ENCODE results near the gene MDK. TPM values are rescaled to one million over a fixed set of nuclear protein-coding genes. Genes with fewer than 3 reads are reported as not detected.
A peak's percentile ranks its signal among the peaks of the same experiment; 100 is the strongest.

Gene MDK, protein sequence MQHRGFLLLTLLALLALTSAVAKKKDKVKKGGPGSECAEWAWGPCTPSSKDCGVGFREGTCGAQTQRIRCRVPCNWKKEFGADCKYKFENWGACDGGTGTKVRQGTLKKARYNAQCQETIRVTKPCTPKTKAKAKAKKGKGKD
- total RNA-seq: 22.5 and 26.7 TPM in 2 replicates

DNA sequence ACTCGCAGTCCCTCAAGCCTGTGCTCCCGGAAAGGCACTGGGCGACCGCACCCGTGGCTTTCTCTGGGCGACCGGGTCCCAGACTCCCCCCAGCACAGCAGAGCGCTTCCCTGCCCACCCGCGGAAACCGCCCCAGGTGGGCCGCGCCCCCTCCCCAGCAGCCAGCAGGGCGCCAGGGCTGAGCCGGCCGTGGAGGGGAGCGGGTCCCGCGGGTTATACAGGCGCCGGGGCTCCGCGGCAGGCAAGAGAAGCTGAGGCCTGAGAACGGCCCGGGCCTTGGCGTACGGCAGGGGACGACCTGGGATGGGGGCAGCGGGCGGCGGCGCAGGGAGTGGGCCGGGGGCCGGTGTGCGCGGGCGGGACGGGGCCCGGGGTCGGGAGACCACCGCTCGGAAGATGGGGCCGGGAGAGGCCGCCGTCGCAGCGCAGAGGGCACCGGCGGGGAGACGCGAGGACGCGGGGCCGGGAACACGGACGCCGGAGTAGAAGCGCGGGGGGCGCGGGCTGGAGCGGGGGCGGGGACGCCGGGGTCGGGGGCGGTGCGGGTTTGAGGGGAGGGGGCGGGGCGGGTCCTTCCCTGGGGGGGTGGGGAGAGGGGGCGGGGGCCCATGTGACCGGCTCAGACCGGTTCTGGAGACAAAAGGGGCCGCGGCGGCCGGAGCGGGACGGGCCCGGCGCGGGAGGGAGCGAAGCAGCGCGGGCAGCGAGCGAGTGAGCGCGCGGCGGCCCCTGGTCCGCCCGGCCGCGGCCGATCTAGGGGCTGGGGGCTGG is at the start of gene MDK:
TSS of gene MDK (plus strand) at position 622 of the 771 bp plus-strand sequence. CDS start 389 bp downstream, outside the sequence.
- no peak for DNase-seq (ENCODE audit: low read depth)

DNA sequence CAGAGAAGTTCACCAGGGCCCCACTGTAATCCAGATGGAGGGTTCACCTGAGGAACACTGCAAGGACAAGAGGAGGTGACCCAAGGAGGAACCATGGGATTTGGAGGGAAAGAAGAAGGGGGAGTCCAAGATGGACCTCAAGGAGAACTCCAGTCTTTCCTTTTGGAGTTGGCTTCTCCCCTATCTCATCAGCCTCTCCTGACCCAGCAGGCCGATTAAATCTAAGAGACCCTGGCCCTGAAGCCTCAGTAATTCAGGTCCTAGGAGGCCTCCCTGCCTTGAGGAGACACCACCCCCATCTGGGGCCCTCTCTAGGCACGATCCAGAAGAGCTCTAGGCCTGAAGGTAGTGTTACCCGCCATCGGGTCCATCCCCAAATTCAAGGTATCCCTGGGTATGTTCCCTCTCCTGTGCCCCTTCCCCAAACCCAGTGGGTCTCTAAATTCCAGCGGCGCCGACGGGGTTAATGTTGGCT is 49.3 kb upstream of the MDK start:
- DNase-seq (ENCODE audit: low read depth): no peak

DNA sequence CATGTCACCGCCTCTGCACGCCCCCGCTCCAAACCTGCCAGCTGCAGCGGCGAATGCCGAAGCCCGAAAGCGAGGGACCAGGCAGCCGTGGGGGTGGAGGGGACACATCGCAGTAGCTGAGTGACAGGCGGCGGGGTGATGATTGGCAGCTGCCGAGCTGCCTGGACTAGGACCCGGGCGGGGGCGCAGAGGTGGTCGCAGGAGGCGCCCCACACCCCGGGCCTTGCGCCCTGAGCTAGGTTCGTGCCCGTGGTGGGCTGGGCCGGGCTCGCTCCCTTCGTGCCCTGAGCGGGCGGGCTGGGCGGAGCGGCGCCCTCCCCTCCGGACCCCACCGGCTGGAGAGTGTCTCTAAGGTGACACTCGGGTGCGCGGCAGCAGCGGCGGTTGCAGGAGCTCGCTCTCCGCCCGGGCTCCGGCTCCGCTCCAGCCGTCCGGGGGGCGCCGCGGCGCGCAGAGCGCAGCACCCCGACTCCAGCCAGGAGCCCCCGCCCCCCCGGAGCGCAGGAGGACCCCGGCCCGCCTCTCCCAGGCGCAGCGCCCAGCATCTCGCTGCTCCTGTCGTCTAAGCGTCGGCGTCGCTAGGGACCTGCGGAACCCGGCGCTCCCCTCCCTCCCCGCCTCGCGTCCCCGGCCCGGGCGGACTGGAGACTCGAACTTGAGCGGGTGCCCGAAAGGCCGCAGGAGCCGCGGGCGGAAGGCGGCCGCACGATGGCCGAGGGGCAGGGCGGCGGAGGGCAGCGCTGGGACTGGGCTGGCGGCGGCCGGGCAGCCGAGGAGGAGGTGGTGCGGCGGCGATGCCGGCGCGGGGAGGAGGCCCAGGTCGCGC is 48.7 kb upstream of the MDK start:
- no peak for DNase-seq (ENCODE audit: low read depth)

DNA sequence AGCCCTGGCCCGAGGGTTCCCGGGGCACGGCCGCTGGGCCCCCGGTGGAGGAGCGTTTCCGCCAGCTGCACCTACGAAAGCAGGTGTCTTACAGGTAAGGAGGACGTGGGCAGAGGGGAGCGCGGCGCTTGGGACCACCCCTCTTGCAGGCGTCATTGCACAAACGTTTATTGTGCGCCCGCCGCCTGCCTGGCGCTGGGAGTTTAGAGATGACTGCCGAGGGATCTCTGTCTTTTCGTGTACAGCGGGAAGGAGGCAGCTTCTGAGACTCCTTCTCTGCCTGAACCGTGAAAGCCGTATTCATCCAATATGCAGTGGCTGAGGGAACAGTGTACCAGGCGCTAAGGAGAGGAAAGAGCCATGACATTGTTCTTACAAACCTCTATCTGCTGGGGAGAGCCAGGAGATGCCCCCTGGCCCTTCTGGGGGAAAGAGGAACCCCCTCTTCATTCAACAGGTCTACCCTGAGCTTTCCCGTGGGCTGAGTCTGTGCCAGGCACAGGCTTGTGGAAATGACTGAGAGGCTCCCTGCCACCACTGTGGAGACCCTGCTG is 48.0 kb upstream of the MDK start:
- DNase-seq (ENCODE audit: low read depth): no peak

DNA sequence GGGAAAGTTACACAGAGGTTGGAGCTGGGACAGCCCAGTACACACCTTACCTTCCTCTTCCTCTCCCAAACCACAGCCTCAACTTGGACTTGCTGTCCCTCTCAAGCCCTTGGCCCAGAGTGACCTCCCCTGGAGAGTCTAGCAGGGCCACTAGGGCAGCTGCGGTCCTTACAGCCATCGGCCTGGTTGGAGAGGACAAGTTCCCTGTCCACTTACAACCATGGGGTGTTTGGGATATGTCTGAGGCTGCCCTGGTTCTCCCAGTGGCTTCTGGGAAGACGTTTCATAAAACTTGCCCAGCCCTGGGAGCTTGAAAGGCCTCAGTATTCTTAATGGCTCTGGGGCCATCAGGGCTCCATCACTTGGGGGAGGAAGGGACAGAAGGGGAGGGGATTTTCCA is 47.3 kb upstream of the MDK start:
- no peak for DNase-seq (ENCODE audit: low read depth)

DNA sequence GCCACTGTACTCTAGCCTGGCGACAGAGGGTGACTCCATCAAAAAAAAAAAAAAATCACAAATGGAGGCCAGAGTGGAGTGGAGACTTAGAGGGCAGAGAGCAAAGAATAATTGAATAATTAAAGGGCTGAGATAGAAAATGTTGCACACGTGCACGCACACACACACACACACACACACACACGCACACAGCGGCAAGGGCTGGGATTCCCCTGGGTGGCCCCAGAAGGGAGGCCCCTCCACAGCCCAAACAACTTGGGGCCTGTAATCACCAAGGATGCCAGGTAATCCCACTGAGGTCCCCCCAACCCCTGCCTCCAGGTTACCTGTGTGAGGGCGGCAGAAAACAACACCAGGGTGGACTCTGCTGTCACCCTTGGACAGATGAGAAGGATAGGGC is 46.2 kb upstream of the MDK start:
- DNase-seq (ENCODE audit: low read depth): no peak

DNA sequence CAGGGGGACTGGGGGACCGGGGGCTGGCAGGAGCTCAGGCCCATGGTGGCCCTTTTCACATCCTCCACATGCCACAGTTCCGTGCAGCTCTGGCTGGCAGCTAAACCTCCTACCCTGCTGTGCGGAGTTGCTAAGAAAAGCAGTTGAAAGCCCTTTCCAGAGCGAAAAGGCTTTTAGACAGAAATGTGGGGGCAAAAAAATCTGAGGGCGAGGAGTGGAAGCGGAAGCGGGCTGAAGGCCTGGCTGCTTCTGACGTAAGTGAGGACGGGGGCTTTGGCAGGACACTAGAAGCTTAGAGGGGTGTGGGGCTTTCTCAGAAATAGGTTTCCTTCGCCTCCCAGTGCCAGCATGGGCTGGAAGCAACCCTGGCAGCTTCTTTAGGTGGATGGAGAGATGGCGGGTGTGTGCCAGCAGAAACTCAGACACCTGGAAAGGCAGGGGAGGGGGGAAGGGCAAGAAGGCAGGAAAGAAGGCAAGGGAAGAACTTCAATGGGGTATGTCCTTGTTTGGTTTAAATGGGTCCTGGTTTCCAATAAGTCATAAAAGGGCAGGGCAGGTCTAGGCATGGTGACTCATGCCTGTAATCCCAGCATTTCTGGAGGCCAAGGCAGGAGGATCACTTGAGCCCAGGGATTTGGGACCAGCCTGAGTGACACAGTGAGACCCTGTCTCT is 45.4 kb upstream of the MDK start:
- DNase-seq (ENCODE audit: low read depth): no peak

DNA sequence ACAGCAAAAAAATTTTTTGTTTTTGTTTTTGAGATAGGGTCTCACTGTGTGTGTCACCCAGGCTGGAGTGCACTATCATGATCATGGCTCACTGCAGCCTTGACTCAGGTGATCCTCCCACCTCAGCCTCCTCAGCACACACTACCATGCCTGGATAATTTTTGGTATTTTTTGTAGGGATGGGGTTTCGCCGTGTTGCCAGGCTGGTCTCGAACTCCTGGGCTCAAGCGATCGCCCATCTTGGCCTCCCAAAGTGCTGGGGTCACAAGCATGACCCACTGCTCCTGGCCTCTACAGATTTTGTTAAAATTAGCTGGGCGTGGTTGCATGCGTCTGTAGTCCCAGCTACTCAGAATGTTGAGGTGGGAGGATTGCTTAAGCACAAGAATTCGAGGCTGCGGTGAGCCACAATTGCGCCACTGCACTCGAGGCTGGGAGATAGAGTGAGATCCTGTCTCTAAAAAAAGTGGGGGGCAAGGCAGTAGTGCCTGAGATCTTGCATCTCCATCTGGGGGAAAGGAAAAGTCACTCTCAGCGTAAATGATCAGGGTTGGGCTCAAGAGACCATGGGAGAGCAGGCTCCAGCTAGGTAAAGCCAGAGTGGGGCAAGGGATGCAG is 44.8 kb upstream of the MDK start:
- no peak for DNase-seq (ENCODE audit: low read depth)

DNA sequence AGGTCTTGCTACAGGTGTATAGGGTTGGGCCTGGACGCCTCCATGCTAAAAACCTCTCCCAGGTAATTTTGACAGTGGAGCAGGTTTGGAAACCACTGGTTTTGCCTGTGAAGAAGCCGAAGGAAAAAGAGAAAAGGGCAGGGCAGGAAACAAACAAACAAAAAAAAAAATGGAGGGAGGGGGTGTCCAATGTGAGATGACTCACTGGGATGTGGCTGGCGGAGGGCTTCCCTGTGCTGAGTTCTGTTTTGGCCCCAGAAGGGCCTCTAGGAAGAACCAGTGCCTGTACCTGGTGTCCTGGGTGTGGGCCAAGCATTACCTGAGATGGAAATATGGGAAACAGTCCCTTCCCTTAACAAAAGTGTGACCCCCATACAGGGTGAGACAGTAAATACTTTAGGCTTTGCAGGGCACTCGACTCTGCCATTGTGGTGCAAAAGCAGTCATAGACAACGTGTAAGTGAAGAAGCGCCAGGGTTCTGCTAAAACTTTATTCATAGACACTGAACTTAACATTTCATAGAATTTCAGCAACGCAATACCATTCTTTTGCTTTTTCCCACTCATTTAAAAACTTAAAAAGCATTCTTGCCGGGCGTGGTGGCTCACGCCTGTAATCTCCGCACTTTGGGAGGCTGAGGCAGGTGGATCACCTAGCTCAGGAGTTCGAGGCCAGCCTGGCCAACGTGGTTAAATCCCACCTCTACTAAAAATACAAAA is 43.7 kb upstream of the MDK start:
- no peak for DNase-seq (ENCODE audit: low read depth)

DNA sequence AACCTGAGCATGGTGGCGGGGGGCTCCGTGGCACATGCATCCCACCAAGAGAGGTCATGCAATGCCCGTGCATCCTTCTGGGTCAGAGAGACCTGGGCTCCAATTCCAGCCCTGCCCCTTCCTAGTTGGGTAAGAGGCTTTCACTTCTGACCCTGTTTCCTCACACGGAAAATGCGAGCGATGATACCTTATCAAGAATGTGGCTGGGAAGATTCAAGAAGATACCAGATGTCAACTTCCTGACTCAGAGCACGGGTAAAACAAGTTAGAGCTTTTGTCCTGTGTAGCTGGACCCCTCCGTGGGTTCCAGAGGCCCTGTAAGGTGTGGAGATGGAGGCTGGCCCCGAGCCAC is 42.9 kb upstream of the MDK start:
- DNase-seq (ENCODE audit: low read depth): no peak

DNA sequence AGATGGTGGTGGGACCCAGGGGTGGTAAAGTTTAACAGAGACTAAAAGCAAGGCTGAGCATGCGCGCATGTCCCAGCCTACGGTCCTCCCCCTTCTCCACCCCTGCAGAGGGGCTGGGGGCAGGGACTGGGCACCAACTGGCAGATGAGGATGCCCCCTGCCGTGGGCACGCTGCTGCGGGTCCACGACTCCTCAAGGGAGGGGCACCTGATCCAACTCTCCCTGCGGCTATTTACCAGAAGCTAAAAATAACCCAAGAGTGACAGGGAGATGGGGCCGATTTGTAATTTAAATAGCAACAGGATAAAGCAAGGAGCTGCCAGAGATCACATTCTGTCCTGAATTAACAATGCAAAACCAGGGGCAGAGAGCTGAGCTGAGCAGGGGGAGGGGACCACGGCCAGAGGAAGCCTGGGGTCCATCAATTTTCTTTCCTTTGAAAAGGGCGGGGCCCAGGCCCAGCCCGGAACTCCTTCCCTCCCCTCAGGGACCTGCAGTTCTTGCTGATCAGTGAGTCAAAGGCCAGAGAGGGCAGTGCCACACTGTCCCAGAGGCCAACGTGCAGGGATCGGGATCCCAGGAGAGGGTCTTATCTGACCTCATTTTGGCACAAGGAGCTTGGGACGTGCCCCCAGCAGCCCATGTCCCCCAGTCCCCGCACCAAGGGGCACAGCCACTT is 42.3 kb upstream of the MDK start:
- no peak for DNase-seq (ENCODE audit: low read depth)

DNA sequence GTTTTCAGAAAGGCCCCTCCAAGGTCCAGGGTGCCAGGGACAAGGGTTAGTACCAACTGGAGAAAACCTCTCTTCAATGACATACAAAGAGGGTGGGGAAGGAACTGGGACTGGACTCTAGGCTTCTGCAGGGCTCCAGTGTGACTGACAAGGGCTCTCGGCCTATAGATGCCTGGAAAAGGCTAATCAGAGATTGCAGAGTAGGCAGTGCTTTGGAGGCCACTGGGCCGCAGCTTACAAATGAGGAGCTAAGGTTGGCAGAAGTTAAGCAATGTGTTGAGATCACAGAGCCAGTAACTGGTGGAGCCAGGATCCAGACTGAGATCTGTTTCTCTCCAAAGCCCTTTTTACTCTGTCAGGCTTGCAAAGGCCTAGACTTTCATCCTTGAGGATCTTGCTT is 41.7 kb upstream of the MDK start:
- no peak for DNase-seq (ENCODE audit: low read depth)

DNA sequence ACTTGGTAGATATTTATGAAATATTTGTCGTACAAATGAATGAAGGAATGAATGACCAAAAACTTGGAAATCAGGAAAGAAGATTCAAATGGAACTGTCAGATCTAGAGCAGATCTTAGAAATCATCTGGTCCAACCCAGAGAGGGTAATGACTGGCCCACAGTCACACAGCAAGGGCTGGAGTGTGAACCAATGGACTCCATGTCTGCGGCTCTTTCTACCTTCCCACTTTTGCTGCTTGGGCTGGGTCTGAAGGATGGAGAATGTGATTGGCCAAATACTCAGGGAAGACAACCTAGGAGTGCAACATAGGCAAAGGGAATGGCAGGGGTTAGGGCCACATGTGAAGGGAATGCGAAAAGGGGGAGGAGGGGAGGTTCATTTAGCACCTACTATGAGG is 40.0 kb upstream of the MDK start:
- no peak for DNase-seq (ENCODE audit: low read depth)

DNA sequence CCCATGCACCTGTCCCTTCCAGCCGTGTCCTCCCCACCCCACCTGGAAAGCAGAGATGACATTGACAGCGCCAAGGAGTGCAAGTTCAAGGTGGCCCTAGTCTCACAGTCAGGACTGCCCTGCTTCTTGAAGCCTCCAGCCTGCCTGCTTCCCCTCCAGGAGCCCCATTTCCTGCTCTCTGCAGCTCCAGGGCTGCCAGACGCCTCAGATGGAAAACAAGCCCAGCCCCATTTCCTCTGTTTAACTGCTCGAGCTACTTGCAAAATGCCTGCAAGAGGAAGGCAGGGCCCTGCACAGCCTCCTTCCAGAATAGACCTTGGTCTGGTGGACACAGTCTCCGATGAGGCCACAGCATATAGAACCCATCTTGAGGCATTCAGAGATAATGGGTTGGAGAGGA is 39.2 kb upstream of the MDK start:
- DNase-seq (ENCODE audit: low read depth): no peak

DNA sequence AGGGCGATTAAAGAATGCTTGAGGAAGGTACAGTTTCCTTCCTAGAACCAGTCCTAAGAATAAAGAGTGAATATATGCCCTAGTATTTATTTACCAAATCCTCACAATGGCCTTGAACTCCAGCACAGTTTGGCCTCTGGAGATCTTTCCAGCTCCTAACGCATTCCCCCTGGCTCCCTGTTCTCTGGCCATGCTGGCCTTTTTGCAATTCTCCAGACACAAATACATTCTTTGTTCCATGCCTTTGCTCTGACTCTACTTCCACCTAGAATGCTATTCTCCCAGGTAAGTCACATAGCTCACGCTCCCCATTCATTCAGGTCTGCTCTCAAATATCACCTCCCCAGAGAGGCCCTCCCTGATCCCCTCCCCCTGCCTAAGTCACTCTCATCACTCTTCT is 37.9 kb upstream of the MDK start:
- DNase-seq (ENCODE audit: low read depth): no peak

DNA sequence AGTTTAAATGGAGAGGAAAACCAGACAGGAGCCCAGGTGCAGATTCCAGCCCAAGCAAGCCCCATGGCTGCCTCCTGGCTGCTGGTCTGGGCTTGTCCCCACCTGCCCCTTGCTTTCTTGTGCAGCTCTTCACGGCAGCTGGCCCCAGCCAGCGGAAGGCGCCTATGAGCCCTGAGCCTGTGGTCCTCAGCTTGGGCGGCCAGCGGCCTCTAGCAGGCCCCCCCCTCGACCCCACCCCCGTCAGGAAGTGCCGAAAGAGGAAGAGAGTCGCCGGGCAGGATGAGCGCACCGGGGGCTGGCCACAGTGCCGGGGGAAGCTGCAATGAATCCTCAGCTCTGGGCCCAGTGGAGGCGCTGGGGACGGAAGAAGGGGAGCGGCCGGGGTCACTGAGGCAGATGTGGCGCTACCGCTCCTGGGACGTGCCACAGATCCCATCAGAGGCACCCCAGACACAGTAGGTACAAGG is 36.3 kb upstream of the MDK start:
- DNase-seq (ENCODE audit: low read depth): no peak

DNA sequence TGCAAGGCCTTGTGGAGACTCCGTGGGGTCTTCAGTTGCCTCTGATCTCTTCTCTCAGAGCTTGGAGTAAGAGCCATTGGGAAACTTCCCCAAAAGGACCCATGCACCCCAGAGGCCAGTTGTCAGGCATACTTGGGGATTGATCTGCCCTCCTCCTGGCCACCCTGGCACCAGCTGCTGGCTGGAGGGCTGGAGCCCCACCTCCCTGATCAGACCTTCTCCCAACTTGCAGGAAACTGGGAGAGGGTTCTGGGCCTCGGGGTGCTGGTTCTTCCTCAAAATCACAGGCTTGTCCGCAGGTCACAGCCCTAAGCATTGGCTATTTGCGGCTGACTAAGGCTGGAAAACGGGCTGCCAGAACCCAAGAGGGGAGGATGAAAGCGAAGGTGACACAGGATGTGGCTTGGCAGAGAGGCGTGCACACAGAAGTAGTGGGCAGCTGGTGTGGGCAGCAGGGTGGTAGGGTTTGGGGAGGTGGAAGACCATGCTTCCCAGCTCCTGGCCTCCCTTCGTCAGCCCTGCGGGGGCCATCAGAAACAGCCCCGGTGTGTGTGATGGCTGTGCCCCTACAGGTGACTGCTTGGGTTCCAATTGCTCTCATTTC is 35.5 kb upstream of the MDK start:
- DNase-seq (ENCODE audit: low read depth): no peak

DNA sequence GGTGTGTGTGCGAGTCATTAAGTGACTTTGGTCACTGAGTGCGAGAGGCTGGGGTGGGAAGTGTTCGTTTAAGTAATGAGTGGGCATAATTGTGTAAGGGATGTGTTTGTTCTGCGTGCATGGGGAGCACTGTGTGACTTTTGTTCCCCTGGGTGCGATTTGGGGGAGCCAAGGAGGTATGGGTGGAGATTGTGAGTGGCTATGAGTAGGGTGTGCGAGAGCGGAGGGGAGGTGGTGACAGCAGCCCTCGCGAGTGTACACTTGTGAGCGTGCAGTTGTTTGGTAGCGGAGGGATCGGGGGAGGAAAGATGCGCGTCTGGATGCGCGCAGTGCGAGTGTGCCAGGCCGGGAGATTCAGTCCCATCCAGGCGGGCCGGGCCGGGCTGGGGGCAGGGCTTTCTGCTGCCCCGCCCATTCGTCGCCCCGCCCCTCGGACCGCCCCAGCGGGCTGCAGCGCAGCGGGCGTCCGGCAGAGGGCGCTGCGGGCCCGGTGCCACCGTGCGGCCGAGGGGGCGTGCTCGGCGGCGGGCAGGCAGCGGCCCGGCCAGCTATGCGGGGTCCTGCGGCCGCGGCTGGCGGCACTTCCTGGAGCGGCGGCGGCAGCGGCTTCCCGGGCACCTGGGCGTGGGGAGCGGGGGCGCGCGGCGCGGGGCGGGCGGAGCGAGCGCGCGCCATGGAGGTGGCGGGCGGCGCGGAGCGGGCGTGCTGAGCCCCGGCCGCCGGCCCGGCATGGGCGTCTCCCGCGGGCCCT is 34.4 kb upstream of the MDK start, which contains the start of gene DGKZ:
TSS of gene DGKZ (plus strand) at position 578 of the 751 bp plus-strand sequence. CDS start 197 bp downstream, outside the sequence.
- DNase-seq (ENCODE audit: low read depth): peak; percentile 31
